Activated T-cell treated with anti-CD3 and anti-CD28 coated beads for 4 hours (primary cell): ENCODE results near the gene RING1.

Source experiments
- DNase-seq: peaks from one replicate; pipeline ENCODE4 v3.0.0-alpha.2; 2020

Gene RING1

GRCh38 chr6:33249732-33250630, 41.7 kb downstream of the RING1 start:
- no peak for DNase-seq

GRCh38 chr6:33250731-33251130, 42.4 kb downstream of the RING1 start:
- DNase-seq, result no peak

GRCh38 chr6:33251395-33252012, 43.2 kb downstream of the RING1 start:
- DNase-seq, result no peak

DNA sequence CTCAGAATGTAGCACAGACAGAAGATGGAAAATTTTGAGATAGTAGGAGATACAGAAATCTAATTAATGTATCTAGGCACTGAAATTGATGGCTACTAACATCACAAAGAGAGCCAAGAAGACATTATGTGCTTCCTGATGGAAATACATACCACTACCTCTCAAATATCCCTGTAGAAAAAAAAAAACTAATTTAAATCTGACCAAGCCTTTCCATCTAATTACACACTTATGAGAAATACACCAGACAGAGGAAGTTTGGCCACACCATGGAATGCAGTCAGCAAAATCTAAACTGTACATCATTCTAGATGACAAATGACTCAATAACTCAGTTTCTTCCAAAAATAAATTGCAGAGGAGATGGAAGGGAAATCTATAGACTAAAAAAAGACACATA, 44.5 kb downstream of the RING1 start:
- DNase-seq, result no peak

DNA sequence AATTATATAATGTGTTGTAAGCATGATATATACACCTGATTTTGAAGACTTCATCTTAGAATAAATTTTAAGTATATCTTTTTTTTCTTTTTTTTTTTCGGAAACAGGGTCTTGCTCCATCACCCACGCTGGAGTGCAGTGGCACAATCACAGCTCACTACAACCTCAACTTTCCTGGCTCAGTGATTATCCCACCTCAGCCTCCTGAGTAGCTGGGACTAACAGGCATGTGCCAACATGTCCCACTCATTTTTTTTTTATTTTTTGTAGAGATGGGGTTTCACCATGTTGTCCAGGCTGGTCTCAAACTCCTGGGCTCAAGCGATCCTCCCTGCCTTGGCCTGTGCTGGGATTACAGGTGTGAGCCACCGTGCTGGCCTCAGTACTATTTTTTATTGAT, 46.3 kb downstream of the RING1 start:
- DNase-seq, result no peak

- no peak for DNase-seq
Measured at GRCh38 chr6:33259032-33259431, 50.7 kb downstream of the RING1 start.
